Common myeloid progenitor, CD34-positive (primary cell): Measurements from ENCODE around the gene NELL1.
A peak's percentile ranks its signal among the peaks of the same experiment; 100 is the strongest.

Experiments
- CTCF ChIA-PET: fragments of 350-600 bp; sonication (Branson Sonifier 250); formaldehyde crosslinking; loops from one replicate; lab custom pipeline; 2021; ENCODE audit warnings: antibody characterized with exemption; lab: Charles Lee
- POLR2A ChIA-PET: fragments of 350-600 bp; sonication (Branson Sonifier 250); formaldehyde crosslinking; loops from one replicate; lab custom pipeline; 2021; ENCODE audit warnings: antibody characterized with exemption; lab: Charles Lee
- DNase-seq, 3 donors: peaks; one replicate each; pipeline versions ENCODE4 v3.0.0 to v3.0.0-alpha.2; 2013
- H3K27ac ChIP-seq, 2 experiments: 1 replicate in 1 of 2; 2 replicates in 1 of 2; pipeline ENCODE4 v1.7.0; 2013; ENCODE audit warnings: inconsistent platforms in 2 of 2, low read length in 2 of 2, mild to moderate bottlenecking in 2 of 2, low read depth in 1 of 2, moderate library complexity in 1 of 2; ENCODE audit not compliant: severe bottlenecking in 2 of 2, insufficient read depth in 1 of 2, poor library complexity in 1 of 2
- H3K27me3 ChIP-seq, 5 experiments: replicated peaks in 2 of 5; 1 replicate in 3 of 5; 2 replicates in 2 of 5; pipeline versions ENCODE4 v1.6.1 to v1.7.0; 2013; ENCODE audit warnings: low read length in 4 of 5, mild to moderate bottlenecking in 2 of 5, moderate library complexity in 2 of 5, inconsistent platforms in 1 of 5; ENCODE audit not compliant: insufficient read depth in 5 of 5, control insufficient read depth in 4 of 5
- H3K36me3 ChIP-seq, 4 experiments: 1 replicate in 2 of 4; 2 replicates in 2 of 4; pipeline versions ENCODE4 v1.6.1 to v1.7.0; 2013; ENCODE audit warnings: low read length in 3 of 4, control low read depth in 1 of 4, mild to moderate bottlenecking in 1 of 4; ENCODE audit not compliant: control insufficient read depth in 4 of 4, insufficient read depth in 4 of 4
- H3K4me1 ChIP-seq, 4 experiments: 1 replicate in 3 of 4; 2 replicates in 1 of 4; pipeline versions ENCODE4 v1.6.1 to v1.7.1; 2013; ENCODE audit warnings: low read length in 3 of 4, mild to moderate bottlenecking in 3 of 4, control low read depth in 1 of 4, inconsistent platforms in 1 of 4, moderate library complexity in 1 of 4; ENCODE audit not compliant: control insufficient read depth in 4 of 4, insufficient read depth in 4 of 4; ENCODE audit errors: control extremely low read depth in 1 of 4
- H3K4me3 ChIP-seq, 7 experiments: 1 replicate in 4 of 7; 2 replicates in 3 of 7; pipeline versions ENCODE4 v1.5.1 to v1.7.0; 2013; ENCODE audit warnings: mild to moderate bottlenecking in 7 of 7, low read length in 6 of 7, moderate library complexity in 6 of 7, inconsistent platforms in 2 of 7, low read depth in 2 of 7, control low read depth in 1 of 7; ENCODE audit not compliant: insufficient read depth in 4 of 7, control insufficient read depth in 1 of 7; ENCODE audit errors: extremely low read depth in 1 of 7
- H3K9me3 ChIP-seq, 5 experiments: 1 replicate in 4 of 5; 2 replicates in 1 of 5; pipeline versions ENCODE4 v1.6.1 to v1.7.1; 2013; ENCODE audit warnings: low read length in 4 of 5, mild to moderate bottlenecking in 2 of 5, inconsistent platforms in 1 of 5, low read depth in 1 of 5, moderate library complexity in 1 of 5; ENCODE audit not compliant: control insufficient read depth in 4 of 5, insufficient read depth in 2 of 5; ENCODE audit errors: control extremely low read depth in 1 of 5
- WGBS: methylation state at CpG from one replicate; pipeline ENCODE4 v1.1.5; 2013; ENCODE audit not compliant: insufficient coverage; 5-methylcytosine and 5-hydroxymethylcytosine counted together

Gene NELL1

GRCh38 chr11:21142007-21142406 lies 472.6 kb downstream of the NELL1 start:
- Histone ChIP-seq H3K36me3 (no peaks in the 10 kb centered on the region), H3K4me1 (no peaks in the 10 kb centered on the region), H3K9me3 (no peaks in the 10 kb centered on the region), H3K27ac (no peak overlapping the region), H3K4me3 (no peak overlapping the region), H3K27me3 (no peaks in the 10 kb centered on the region)
- DNase-seq = peak; percentile 10 to 22 (median 17)
- WGBS = 66% methylated on average over 2 of the region's 2 CpGs
- POLR2A ChIA-PET = no interaction called here
- CTCF ChIA-PET = interaction anchor here (0.6 to 3.2 kb wide), 4 partner anchors 370 to 864 kb away, joined by 3 to 17 read pairs (median 4); no protein-coding TSS in a partner anchor

DNA sequence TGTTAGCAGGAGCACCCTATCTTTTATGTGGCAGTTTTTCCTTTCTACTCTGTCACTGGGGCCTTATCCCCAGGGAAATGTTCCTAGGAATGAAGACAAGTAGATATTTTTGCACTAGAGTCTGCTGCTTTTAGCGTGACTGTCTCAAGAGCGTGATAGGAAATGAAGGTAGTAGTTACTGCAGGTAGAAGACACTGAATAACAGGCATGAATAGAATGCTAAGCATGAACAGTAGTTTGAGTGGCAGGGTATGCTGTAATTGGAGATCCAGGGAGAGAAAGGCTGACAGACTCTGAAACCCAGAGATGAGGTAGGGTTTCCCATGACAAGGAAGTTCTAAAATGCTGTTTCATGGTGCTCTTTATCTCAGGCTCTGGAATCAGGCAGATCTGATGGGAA lies 475.1 kb downstream of the NELL1 start:
- ChIA-PET POLR2A (no interaction called here), CTCF (interaction anchor here (3.2 kb wide), 1 partner anchor 368 kb away, joined by 17 read pairs; no protein-coding TSS in a partner anchor)
- Histone ChIP-seq H3K36me3 (no peaks in the 10 kb centered on the region), H3K9me3 (no peaks in the 10 kb centered on the region), H3K27ac (no peak overlapping the region), H3K4me1 (no peaks in the 10 kb centered on the region), H3K4me3 (no peak overlapping the region), H3K27me3 (no peaks in the 10 kb centered on the region)
- 100% methylated on average over 1 of the region's 2 CpGs for WGBS
- DNase-seq = no peak

GRCh38 chr11:21148376-21148775 lies 479.0 kb downstream of the NELL1 start:
- no peak for DNase-seq
- 67% methylated on average over 1 of the region's 3 CpGs for WGBS
- H3K36me3 ChIP-seq = no peaks in the 10 kb centered on the region
- CTCF ChIA-PET = no interaction called here
- no peak overlapping the region for H3K27ac ChIP-seq
- H3K9me3 ChIP-seq = peaks cover 0 to 2% (median 0%) of the 10 kb centered on the region in 5 experiments
- no peaks in the 10 kb centered on the region for H3K4me1 ChIP-seq
- POLR2A ChIA-PET = no interaction called here
- no peak overlapping the region for H3K4me3 ChIP-seq
- no peaks in the 10 kb centered on the region for H3K27me3 ChIP-seq

- H3K36me3 ChIP-seq = no peaks in the 10 kb centered on the region
- no peak overlapping the region for H3K27ac ChIP-seq
- no peaks in the 10 kb centered on the region for H3K27me3 ChIP-seq
- ChIA-PET CTCF (interaction anchor here (1.5 kb wide), 1 partner anchor 9 kb away, joined by 3 read pairs; no protein-coding TSS in a partner anchor), POLR2A (interaction anchor here (0.8 kb wide), 1 partner anchor 186 kb away, joined by 3 read pairs; no protein-coding TSS in a partner anchor)
- H3K4me3 ChIP-seq = no peak overlapping the region
- 100% methylated on average over 1 of the region's 3 CpGs for WGBS
- DNase-seq = no peak
- no peaks in the 10 kb centered on the region for H3K4me1 ChIP-seq
- H3K9me3 ChIP-seq = no peaks in the 10 kb centered on the region
Measured at GRCh38 chr11:21160140-21160539, 490.8 kb downstream of the NELL1 start.

DNA sequence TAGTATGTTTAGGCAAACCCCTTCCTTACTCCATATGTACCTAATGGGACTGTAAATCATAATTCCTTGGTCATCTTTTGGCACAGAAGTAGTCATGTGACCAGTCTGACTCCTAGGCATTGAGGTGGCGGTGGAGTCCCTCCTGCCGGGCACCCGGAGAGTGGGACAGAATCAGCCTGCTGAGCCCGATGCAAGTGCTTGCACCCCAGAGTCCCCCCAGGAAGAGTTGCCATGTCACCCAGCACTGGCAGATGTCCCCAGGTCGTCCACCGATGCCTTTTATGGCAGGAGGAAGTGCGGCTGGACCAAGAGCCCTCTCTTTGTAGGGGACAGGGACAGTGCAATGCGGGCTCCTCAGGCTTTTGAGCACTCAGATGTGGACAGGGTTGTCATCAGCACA lies 500.3 kb downstream of the NELL1 start:
- ChIA-PET CTCF (interaction anchor here (1.2 kb wide), 1 partner anchor 10 kb away, joined by 3 read pairs; no protein-coding TSS in a partner anchor), POLR2A (no interaction called here)
- Histone ChIP-seq H3K9me3 (no peaks in the 10 kb centered on the region), H3K36me3 (no peaks in the 10 kb centered on the region), H3K27me3 (peaks cover 0 to 2% (median 0%) of the 10 kb centered on the region in 5 experiments), H3K4me3 (no peak overlapping the region), H3K4me1 (no peaks in the 10 kb centered on the region), H3K27ac (no peak overlapping the region)
- no peak for DNase-seq
- 100% methylated on average over 7 of the region's 8 CpGs for WGBS

DNA sequence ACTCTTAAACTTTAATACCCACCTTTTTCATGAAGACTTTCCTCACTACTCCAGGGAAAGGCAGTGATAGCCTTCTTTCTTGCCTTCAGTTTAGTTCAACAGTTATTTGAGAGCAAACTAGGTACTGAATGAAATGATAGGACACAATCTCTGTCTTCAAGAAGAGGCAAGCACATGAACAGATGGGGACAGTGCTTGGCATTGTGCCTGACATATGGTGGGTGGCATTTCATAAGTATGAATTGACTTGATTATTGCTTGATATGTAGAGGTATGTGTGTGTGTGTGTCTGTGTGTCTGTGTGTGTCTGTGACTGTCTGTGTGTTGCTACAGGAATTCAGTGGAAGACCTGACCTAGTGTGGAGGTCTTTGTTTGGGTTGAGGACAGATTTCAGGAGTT lies 504.1 kb downstream of the NELL1 start:
- no peak for DNase-seq
- ChIA-PET POLR2A (no interaction called here), CTCF (no interaction called here)
- Histone ChIP-seq H3K36me3 (no peaks in the 10 kb centered on the region), H3K4me1 (no peaks in the 10 kb centered on the region), H3K9me3 (peaks cover 0 to 2% (median 0%) of the 10 kb centered on the region in 5 experiments), H3K27ac (no peak overlapping the region), H3K4me3 (no peak overlapping the region), H3K27me3 (peaks cover 0 to 2% (median 0%) of the 10 kb centered on the region in 5 experiments)

- no peaks in the 10 kb centered on the region for H3K4me1 ChIP-seq
- no CpG with 5 or more reads among the region's 2 CpGs for WGBS
- CTCF ChIA-PET = no interaction called here
Measured at GRCh38 chr11:21174781-21175180, 505.4 kb downstream of the NELL1 start.

More at GRCh38 chr11:21174781-21175180, 505.4 kb downstream of the NELL1 start:
- Histone ChIP-seq H3K4me3 (no peak overlapping the region), H3K27ac (no peak overlapping the region), H3K36me3 (no peaks in the 10 kb centered on the region), H3K27me3 (peaks cover 0 to 2% (median 0%) of the 10 kb centered on the region in 5 experiments), H3K9me3 (peaks cover 0 to 2% (median 0%) of the 10 kb centered on the region in 5 experiments)
- DNase-seq = no peak
- POLR2A ChIA-PET = no interaction called here
